GM19324 (cell line): Measurements from ENCODE around the gene RINL.

Experiments used
- ATAC-seq: cut with Tn5 transposase; IDR thresholded peaks from one replicate; pipeline ENCODE4 v1.9.1; 2021; ENCODE audit warnings: mild to moderate bottlenecking, moderate library complexity; ENCODE audit not compliant: unreplicated experiment, low FRiP score

RINL gene

GRCh38 chr19:38850976-38851621 is 27.0 kb downstream of the RINL start:
- ATAC-seq = no peak

- peak; percentile 67 for ATAC-seq
Observed at GRCh38 chr19:38850436-38850975, 27.6 kb downstream of the RINL start.

GRCh38 chr19:38849860-38850435 is 28.1 kb downstream of the RINL start, which contains the start of gene HNRNPL:
HNRNPL (minus strand) TSS chr19:38849986; CDS start chr19:38849966, 20 bp downstream.
- ATAC-seq = peak; percentile 69

- ATAC-seq = peak; percentile 35
Observed at GRCh38 chr19:38849147-38849859, 28.8 kb downstream of the RINL start.

DNA sequence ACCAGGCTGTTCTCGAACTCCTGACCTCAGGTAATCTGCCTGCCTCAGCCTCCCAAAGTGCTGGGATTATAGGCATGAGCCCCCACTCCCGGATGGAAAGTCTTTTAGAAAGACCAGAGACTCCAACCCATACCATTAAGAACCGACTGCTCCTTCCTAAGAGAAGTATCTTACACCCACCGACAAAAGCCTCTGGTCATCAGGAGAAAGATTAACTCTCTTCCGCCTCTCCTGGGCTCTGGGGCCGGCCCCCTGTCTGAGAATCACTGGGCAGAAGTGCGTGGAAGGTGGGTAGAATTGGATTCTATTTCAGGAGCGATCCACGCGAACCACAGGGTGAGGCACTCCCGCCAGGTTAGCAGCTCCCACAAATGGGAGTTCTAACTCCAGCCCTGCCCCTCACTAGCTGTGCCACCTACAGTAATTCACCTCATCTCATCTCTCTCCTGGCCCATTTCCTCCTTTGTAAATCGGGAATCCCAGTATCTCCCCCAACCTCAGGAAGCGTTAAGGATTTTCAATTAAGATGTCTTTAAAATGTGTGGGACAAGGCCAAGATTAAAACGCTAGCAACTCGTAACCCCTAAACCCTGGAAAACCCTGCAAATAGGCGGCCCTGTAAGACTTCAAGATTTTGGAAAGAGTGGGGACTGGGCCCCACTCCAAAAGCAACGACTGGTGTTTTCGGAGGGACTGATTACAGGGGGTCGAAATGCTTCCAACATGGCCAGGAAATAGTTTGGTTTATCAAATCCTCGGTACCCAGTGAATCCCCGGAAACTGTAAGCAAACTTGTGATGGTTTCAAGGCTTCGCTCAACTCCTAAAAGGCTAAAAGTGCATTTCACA is 29.6 kb downstream of the RINL start:
- ATAC-seq = no peak

DNA sequence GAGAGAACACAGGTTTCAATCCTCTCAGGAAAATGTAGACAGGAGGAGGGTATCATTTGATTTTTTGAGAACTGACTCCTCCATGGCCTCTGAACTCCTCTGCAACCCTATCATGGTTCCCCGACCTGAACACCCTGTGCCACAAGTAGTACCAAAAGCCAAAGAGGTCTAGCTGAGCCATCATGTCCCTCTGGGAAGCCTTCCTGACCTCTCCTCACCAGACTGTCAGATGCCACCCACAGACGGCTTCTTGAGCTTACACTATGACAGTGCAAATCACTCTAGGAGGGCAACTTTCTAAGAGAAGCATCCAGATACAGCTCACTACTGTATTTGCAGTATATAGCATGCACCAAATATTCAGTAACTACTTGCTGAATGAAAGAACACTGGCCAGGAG is 32.0 kb downstream of the RINL start:
- no peak for ATAC-seq

- no peak for ATAC-seq
Observed at GRCh38 chr19:38845374-38846024, 32.6 kb downstream of the RINL start.

- no peak for ATAC-seq
Observed at GRCh38 chr19:38844093-38844686, 33.9 kb downstream of the RINL start.

DNA sequence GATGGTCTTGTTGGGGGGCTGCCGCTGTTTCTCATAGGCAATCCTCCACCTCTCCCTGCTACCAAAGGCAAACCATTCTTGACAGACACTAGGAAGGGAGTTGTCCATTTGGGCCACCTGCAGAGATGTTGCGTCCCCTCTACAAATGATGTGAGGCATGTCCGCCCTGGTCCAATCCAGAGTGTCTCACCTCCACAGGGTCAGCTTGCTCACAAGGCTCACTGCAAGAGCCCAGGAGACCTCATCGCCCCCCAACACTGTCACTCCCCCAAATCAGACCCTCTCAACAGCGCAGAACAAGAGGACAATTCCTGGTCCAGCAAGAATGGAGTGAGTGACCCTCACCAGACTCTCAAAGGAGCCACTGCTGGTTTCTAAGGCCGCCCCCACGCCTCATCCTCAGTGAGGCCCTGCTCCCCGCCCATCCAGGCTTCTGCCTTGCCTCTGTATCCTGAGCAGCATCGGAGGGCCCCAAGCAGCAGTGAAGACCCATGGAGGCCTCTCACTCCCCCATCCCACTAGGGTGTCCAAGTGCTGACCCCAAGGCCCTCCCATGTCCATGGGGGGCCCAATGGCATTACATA is 34.8 kb downstream of the RINL start:
- no peak for ATAC-seq

DNA sequence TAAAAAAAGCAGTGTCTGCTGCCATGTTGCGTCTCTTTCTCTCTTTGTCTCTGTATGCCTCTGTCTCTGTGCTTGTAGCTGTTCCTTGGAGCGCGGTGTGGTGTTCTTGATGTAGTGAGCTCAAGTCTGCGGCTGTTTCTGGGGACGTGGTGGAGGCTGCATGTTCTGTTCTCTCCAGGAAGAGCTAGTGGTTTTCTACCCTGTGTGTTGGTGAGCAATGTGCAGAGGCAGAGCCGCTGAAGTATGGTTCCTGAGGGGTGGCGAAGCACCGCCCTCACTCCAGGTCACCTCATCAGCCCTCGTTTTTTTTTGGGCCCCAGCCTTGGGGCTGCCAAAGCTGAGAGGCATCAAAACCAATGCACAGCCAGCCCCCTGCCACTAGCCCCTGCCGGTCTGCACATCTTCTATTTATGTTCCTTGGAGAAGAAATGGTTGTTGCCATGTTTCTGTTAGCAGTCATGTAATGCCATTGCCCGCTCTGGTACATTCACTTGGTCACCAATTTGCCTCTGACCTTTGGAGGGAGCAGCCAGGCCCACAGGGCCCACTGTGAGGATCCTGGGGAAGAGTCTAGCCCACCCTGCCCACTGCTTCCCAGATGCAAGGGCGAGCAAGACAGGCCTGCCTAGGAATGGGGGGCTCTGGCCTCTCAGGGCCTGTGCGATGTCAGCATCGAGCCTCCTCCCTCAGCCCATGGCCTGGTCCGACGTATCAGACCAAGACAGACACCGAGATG is 35.5 kb downstream of the RINL start:
- ATAC-seq = no peak

GRCh38 chr19:38841787-38842438 is 36.2 kb downstream of the RINL start:
- ATAC-seq = no peak

- no peak for ATAC-seq
Observed at GRCh38 chr19:38841180-38841766, 36.8 kb downstream of the RINL start.

GRCh38 chr19:38840583-38840968 is 37.5 kb downstream of the RINL start:
- ATAC-seq = no peak

DNA sequence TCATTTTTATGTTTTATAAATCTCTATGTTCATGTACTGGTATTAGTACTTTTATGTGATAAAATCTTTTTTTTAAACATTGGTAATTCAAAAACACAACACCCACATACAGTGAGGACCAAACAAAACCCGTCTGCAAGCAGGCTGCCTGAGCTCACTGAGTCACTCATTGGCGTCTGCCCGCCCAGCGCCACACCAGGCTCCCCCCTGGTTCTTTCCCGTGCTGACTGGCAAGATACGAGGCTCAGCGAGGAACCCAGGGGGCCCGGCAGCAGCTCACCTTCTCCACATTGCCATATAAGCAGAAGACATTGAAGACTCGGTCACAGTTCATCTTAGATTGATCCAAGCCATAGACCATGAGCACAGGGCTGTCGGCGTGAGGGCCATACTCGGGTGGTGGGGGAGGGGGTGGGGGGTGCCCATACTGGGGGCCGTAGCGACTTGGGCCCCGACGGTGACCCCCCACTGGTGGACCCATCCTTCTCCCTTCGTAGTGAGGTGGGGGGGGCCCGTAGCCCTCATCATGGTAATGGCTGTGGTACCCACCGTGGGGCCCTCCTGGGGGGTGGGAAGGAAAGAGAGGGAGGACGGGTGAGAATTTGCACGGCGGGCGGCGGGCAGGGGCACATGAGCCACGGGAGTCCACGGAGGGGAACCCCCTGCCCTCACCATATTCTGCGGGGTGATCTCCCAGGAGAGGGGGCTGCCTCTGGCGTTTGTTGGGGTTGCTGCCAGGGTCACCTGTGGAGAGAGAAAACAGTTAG is 38.1 kb downstream of the RINL start:
- no peak for ATAC-seq

DNA sequence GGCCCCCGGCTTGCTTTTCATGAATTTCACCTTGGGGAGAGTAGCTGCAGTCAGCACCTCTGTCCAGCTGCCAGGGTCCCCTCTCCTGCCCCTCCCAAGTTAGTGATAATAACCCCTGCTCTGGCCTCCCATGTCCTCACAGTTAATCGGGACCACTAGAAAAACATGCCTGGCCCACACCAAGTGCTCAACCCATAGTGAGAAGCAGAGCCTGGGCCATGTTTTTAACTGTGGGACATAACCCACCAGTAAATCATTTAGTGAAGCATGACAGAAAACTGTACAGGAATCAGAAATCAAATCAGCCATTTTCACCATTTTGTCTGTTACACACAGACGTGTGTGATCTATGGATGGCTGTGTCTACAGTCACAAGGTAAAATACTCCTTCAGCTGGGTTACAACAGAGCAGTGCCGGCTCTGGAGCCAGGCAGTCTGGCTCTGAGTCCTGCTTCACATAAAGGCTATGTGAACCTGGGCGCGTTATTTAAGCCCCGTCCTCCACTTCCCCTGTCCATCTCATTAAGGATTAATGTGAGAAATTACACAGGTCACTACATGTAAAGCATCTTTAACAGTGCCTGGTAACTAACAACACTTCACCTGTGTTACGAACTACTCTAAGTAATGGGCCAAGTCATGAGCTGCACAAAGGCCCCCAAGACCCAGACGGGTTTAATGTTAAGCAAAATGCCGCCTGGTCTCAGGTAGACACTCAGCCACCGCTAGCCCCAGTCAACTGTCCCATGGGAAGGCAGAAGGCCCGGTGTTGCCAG is 38.9 kb downstream of the RINL start:
- no peak for ATAC-seq

DNA sequence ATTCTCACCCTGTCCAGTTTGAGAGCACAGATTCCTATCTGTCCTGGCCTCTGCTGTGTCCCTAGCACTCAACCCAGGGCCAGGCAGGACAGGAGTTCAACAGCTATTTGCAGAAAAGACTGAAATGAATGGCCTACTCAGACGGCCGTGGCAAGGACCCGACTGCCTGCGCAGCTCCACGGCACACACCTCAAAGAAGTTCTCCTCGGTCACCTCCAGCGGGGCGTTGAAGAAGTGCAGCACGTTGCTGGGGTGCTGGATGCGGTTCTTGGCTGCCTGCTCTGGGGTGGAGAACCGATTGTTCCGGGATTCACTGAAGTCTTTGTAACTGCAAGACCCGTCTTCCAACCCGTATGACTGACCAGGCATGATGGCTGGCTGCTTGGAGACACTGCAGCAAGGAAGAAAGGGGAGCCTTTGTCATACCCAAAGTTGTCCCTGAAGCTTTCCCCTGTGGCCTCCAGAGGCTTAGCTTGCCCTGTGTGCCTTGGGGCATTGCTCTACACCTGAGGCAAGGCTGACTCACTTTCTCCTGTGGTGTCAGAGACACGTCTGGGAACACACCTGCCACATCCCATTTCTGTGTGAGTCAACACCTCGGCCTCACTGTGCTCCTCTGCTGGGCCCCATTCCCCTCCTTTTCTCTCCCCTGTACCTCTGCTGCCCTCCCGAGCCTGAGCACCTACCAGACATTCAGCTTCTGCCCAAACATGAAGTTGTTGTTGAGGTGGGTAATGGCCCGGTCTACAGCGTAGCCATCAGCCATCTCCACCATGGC is 39.7 kb downstream of the RINL start:
- ATAC-seq = no peak
